Testis (tissue), 2 donors: Measurements from ENCODE around the gene SLC28A3.

Source experiments
- POLR2A ChIP-seq: fragments of 450-650 bp; IDR thresholded peaks from one replicate; pipeline ENCODE4 v1.6.1; 2017; ENCODE audit warnings: antibody characterized with exemption, mild to moderate bottlenecking, moderate library complexity
- TF ChIP-seq, protein P1 (sequence below), 3 experiments: fragments of 450-650 bp in 2 of 3; fragments of 200-600 bp in 1 of 3; sonication (generic) in 1 of 3; IDR thresholded peaks; one replicate each; pipeline ENCODE4 v1.5.1; 2016 to 2019; ENCODE audit warnings: antibody characterized with exemption in 3 of 3, mild to moderate bottlenecking in 2 of 3, moderate library complexity in 1 of 3

DNA sequence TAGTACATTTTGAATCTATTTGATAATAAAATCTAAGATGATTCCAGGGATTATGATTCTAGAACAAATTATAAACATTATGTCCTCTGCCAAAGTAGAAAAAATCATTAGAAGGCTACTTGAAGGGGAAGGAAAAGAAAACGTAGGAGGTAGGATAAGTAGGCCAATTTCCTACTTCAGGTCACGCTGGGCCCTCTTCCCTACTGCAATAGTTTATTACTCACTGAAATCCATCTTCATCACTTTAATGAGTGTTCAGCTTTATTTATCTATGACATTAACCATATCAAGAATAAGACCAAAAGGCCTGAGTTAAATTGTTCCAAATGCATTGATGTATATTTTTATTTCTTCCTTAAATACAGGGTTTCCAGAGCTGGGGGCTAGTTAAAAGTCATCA lies 21.6 kb downstream of the SLC28A3 start:
- TF ChIP-seq, protein P1, sequence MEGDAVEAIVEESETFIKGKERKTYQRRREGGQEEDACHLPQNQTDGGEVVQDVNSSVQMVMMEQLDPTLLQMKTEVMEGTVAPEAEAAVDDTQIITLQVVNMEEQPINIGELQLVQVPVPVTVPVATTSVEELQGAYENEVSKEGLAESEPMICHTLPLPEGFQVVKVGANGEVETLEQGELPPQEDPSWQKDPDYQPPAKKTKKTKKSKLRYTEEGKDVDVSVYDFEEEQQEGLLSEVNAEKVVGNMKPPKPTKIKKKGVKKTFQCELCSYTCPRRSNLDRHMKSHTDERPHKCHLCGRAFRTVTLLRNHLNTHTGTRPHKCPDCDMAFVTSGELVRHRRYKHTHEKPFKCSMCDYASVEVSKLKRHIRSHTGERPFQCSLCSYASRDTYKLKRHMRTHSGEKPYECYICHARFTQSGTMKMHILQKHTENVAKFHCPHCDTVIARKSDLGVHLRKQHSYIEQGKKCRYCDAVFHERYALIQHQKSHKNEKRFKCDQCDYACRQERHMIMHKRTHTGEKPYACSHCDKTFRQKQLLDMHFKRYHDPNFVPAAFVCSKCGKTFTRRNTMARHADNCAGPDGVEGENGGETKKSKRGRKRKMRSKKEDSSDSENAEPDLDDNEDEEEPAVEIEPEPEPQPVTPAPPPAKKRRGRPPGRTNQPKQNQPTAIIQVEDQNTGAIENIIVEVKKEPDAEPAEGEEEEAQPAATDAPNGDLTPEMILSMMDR (IDR thresholded peaks at IDR 0.05) = no peak
- no peak for TF ChIP-seq POLR2A
